Measurements from ENCODE around the gene IL27RA.
"Not testable (repeated sequence)": the region's sequence is repeated elsewhere in the genome, so short reads cannot be mapped to it uniquely, and the experiment has no call there.

IL27RA gene

GRCh38 chr19:14033946-14034345 lies 2.4 kb downstream of the IL27RA start:
- DNase-seq: no peak

- not testable (repeated sequence) for DNase-seq
Observed at GRCh38 chr19:14035159-14035558, 3.6 kb downstream of the IL27RA start.

DNA sequence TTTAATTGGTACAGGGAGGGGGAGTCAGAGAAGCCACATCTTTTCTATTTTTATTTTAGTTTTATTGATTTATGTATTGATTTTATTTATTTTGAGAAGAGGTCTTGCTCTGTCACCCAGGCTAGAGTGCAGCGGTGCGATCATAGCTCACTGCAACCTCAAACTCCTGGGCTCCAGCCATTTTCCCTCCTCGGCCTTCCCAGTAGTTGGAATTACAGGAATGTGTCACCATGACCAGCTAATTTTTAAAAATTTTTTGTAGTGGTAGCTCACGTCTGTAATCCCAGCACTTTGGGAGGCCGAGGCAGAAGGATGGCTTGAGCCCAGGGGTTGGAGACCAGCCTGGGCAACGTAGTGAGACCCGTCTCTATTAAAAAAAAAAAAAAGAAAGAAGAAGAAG lies 4.1 kb downstream of the IL27RA start:
- no peak for DNase-seq

GRCh38 chr19:14039181-14039580 lies 7.6 kb downstream of the IL27RA start:
- no peak for DNase-seq

DNA sequence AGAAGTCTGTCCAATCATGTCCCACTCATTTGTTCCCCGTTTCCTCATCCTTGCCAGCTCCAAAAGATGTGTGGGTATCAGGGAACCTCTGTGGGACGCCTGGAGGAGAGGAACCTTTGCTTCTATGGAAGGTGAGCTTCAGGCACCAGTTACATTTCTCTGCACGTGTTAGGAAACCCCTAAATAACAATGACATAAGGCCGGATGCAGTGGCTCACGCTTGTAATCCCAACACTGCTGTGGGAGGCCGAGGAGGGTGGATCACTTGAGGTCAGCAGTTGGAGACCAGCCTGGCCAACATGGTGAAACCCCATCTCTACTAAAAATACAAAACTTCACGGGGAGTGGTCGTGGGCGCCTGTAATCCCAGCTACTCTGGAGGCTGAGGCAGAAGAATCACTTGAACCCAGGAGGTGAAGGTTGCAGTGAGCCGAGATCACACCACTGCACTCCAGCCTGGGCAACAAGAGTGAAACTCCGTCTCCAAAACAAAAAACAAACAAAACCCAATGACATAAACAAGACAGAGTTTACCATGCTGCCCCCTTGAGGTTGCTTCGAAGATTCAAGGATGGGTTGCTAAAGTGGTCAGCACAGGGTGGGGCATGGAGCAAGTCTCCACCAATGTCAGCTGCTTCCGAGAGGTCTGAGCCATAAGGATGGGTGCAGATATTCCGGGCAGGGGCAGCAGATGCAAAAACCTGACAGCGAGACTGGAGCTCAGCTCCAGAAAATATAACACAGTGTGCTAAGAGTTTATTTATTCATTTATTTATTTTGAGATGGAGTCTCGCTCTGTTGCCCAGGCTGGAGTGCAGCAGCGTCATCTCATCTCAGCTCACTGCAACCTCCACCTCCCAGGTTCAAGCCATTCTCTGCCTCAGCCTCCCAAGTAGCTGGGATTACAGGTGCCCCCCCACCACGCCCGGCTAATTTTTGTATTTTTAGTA lies 11.4 kb downstream of the IL27RA start:
- DNase-seq: peak in 1 of 2 experiments; percentile 35

DNA sequence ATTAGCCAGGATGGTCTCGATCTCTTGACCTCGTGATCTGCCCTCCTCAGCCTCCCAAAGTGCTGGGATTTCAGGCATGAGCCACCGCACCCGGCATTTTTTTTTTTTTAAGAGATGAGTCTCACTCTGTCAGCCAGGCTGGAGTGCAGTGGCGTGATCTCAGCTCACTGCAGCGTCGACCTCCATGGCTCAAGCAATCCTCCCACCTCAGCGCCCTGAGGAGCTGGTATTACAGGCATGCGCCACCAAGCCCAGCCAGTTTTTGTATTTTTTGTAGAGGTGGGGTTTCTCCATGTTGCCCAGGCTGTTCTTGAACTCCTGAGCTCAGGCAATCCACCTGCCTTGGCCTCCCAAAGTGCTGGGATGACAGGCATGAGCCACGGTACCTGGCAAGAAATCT lies 16.3 kb downstream of the IL27RA start:
- DNase-seq: not testable (repeated sequence)

- no peak for DNase-seq
Observed at GRCh38 chr19:14048443-14049153, 17.0 kb downstream of the IL27RA start.

DNA sequence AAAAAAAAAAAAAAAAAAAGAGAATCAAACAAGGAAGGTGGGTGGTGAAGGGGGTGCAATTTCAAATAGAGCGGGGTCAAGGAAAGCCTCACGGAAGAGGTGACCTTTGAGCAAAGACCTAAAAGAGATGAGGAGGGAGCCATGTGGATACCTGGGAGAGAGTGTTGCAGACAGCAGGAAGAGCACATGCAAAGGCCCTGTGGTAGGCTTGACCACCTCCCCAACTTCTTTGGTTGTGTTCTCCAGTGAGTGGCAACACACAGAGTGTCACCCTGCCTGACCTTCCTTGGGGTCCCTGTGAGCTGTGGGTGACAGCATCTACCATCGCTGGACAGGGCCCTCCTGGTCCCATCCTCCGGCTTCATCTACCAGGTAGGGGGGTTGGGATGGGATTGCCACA lies 18.9 kb downstream of the IL27RA start:
- DNase-seq: no peak

GRCh38 chr19:14050961-14051360 lies 19.4 kb downstream of the IL27RA start:
- DNase-seq: not testable (repeated sequence)

DNA sequence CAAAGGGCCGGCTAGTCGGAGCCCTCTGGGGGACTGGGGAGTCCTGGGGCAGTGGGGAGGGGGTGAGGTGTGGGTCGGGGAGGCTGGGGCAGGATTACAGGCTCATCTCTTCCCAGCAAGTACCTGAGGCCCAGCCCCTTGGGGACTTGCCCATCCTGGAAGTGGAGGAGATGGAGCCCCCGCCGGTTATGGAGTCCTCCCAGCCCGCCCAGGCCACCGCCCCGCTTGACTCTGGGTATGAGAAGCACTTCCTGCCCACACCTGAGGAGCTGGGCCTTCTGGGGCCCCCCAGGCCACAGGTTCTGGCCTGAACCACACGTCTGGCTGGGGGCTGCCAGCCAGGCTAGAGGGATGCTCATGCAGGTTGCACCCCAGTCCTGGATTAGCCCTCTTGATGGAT lies 20.4 kb downstream of the IL27RA start:
- no peak for DNase-seq

DNA sequence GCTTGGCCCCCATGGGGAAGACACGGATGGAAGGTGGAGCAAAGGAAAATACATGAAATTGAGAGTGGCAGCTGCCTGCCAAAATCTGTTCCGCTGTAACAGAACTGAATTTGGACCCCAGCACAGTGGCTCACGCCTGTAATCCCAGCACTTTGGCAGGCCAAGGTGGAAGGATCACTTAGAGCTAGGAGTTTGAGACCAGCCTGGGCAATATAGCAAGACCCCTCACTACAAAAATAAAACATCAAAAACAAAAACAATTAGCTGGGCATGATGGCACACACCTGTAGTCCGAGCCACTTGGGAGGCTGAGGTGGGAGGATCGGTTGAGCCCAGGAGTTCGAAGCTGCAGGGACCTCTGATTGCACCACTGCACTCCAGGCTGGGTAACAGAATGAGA lies 20.9 kb downstream of the IL27RA start:
- DNase-seq: no peak

DNA sequence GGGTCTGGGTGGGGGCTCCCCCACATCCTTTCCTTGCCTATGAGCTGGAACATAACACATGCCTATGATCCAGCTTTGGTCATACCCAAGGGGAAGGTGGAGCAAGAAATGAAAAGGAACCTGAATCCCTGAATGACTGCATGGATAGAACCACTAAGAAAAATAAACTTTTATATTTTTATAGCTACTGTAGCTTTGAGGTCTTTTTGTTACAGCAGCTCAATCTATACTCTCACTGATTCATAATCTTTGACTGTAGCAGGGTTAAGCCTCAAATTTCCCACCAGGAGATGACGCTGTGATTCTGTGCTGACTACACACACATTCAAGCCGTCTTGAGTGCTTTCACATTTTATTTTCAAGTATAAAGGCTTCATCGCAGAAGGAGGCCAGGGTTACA lies 21.5 kb downstream of the IL27RA start:
- DNase-seq: no peak

GRCh38 chr19:14053500-14053899 lies 21.9 kb downstream of the IL27RA start:
- DNase-seq: no peak

GRCh38 chr19:14054099-14054498 lies 22.5 kb downstream of the IL27RA start:
- DNase-seq: no peak

- no peak for DNase-seq
Observed at GRCh38 chr19:14054721-14055120, 23.2 kb downstream of the IL27RA start.

GRCh38 chr19:14055396-14055795 lies 23.8 kb downstream of the IL27RA start:
- DNase-seq: no peak

- DNase-seq: no peak
Observed at GRCh38 chr19:14056069-14056666, 24.6 kb downstream of the IL27RA start.

DNA sequence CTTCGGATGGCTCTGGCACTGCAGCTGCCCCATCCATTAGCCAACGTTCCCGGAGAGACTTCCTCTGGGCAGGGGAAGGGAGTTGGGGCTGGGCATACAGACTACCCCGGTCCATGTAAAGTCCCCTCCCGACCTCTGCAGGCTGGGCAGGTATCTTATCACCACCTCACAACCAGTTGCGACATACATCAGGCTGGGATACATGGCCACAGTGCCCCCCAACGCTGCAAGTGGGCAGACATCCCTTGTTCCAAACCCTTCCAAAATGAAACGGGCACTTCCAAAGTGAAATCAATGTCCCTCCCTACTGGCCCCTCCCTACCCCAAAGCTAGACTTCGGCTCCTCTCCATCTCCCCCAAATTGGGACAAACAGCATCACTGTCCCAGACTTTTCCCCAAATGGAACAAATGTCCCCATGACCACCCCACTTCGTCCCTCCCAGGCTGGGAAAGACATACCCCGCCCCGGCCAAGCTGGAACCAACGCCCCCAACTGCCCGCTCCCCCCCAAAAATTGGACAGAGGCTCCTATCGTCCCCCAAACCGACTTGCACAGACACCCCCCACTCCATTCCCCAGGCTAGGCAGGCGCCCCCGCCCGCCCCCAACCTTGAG lies 25.3 kb downstream of the IL27RA start:
- DNase-seq: no peak

GRCh38 chr19:14058182-14059092 lies 26.9 kb downstream of the IL27RA start:
- no peak for DNase-seq

- no peak for DNase-seq
Observed at GRCh38 chr19:14059093-14059480, 27.5 kb downstream of the IL27RA start.

GRCh38 chr19:14059652-14060155 lies 28.1 kb downstream of the IL27RA start:
- no peak for DNase-seq

All from cerebellar nuclear complex (tissue), 1 donor.